IPS-20b (cell line): ENCODE measurements around the gene PTP4A1.

Source experiments
- H3K27ac ChIP-seq: one replicate; pipeline ENCODE4 v1.5.1; 2013; ENCODE audit warnings: low read length
- H3K27me3 ChIP-seq: 2 replicates; pipeline ENCODE4 v1.6.1; 2013; ENCODE audit warnings: mild to moderate bottlenecking, low read length, inconsistent platforms; ENCODE audit not compliant: insufficient read depth
- H3K36me3 ChIP-seq: 2 replicates; pipeline ENCODE4 v1.6.1; 2013; ENCODE audit warnings: low read depth, mild to moderate bottlenecking, inconsistent platforms, low read length, moderate library complexity; ENCODE audit not compliant: insufficient read depth
- H3K4me1 ChIP-seq: 2 replicates; pipeline ENCODE4 v1.6.1; 2013; ENCODE audit warnings: mild to moderate bottlenecking, control low read depth, inconsistent platforms, low read length, moderate library complexity; ENCODE audit not compliant: insufficient read depth
- H3K4me3 ChIP-seq: 2 replicates; pipeline ENCODE4 v1.5.1; 2013; ENCODE audit warnings: mild to moderate bottlenecking, low read length, inconsistent platforms
- H3K9ac ChIP-seq: 2 replicates; pipeline ENCODE4 v1.6.1; 2013; ENCODE audit warnings: low read depth, mild to moderate bottlenecking, inconsistent platforms, low read length, moderate library complexity
- H3K9me3 ChIP-seq: 2 replicates; pipeline ENCODE4 v1.6.1; 2013; ENCODE audit warnings: mild to moderate bottlenecking, low read depth, low read length, inconsistent platforms; ENCODE audit not compliant: insufficient read depth

The PTP4A1 gene

DNA sequence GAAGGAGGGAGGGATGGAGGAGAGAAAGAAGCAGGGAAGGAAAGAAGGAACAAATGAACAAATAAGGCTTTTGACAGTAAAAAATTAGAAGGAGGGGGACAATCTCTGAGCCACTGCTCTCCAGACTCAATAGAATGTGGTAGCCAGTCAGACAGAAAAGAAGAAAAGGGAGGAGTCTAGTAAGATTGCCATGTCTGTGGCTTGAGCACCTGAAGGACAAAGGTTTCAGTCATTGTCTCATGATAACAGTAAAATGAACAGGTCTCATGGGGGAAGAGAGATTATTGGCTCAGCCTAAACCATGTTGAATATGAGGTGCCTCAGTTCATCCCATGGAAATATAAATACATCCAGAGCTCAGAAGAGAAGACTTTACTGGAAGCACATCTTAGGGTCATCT, 14.0 kb upstream of the PTP4A1 start:
- Histone ChIP-seq H3K36me3 (no peaks in the 10 kb centered on the region), H3K9ac (no peak overlapping the region), H3K27ac (no peak overlapping the region), H3K9me3 (no peaks in the 10 kb centered on the region), H3K4me3 (no peak overlapping the region), H3K27me3 (no peaks in the 10 kb centered on the region), H3K4me1 (no peaks in the 10 kb centered on the region)

DNA sequence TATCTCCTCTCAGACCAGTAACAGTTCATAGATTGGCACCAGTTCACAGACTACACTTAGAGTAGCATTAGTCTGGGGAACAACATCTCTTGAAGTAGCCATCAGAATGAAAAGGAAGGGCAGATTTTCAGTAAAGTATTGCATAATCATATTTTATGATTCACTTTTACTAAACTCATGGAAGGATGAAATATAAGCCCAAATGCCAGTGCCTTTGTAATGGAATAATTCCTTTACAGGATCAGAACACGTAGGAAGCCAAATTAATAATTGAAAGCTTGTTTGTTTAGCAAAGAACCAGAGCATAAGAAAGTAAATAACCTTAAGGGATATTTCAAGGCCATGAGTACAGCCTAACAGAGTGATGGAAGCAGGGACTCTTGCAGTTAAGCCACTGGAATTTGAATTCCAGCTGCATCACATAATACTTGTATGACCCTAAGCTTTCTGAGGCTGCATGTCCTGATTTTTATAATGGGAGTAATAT, 11.4 kb upstream of the PTP4A1 start:
- no peaks in the 10 kb centered on the region for H3K36me3 ChIP-seq
- no peaks in the 10 kb centered on the region for H3K27me3 ChIP-seq
- no peak overlapping the region for H3K4me3 ChIP-seq
- H3K9ac ChIP-seq: no peak overlapping the region
- H3K4me1 ChIP-seq: peaks cover 2% of the 10 kb centered on the region
- H3K27ac ChIP-seq: no peak overlapping the region
- no peaks in the 10 kb centered on the region for H3K9me3 ChIP-seq

DNA sequence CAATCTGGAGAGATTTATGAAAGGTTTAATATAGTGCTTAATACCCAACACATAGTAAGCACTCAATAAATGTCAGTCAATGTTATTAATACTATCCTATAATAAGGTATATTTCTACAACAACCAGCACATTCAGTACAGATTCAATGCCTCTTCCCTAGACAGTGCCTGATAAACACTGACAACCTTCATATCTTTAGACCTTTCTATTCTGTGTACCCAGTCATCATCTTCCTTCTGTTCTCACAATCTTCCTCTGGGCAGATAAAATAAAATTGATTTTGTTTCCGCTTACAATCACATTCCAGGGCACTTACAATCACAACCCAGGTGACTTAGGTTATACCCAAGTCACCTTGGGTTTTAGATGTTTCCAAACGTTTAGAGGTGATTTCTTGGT, 11.0 kb upstream of the PTP4A1 start:
- H3K27ac ChIP-seq: no peak overlapping the region
- H3K4me1 ChIP-seq: peaks cover 6% of the 10 kb centered on the region
- H3K4me3 ChIP-seq: no peak overlapping the region
- no peaks in the 10 kb centered on the region for H3K36me3 ChIP-seq
- no peaks in the 10 kb centered on the region for H3K9me3 ChIP-seq
- no peak overlapping the region for H3K9ac ChIP-seq
- no peaks in the 10 kb centered on the region for H3K27me3 ChIP-seq

- Histone ChIP-seq H3K9me3 (0 out of 2 replicates have a peak, but pooled peaks cover 4% of the 10 kb centered on the region), H3K4me3 (no peak overlapping the region), H3K27me3 (no peaks in the 10 kb centered on the region), H3K4me1 (peaks cover 10% of the 10 kb centered on the region), H3K36me3 (no peaks in the 10 kb centered on the region), H3K27ac (no peak overlapping the region), H3K9ac (no peak overlapping the region)
Observed at GRCh38 chr6:63563235-63563634, 9.0 kb upstream of the PTP4A1 start.

- H3K27ac ChIP-seq: no peak overlapping the region
- H3K36me3 ChIP-seq: no peaks in the 10 kb centered on the region
- H3K9me3 ChIP-seq: 0 out of 2 replicates have a peak, but pooled peaks cover 4% of the 10 kb centered on the region
- peaks cover 9% of the 10 kb centered on the region; the same call in 1 of the 2 replicates for H3K27me3 ChIP-seq
- H3K9ac ChIP-seq: no peak overlapping the region
- peaks cover 10% of the 10 kb centered on the region for H3K4me1 ChIP-seq
- H3K4me3 ChIP-seq: no peak overlapping the region
Observed at GRCh38 chr6:63565058-63565726, 7.1 kb upstream of the PTP4A1 start.

DNA sequence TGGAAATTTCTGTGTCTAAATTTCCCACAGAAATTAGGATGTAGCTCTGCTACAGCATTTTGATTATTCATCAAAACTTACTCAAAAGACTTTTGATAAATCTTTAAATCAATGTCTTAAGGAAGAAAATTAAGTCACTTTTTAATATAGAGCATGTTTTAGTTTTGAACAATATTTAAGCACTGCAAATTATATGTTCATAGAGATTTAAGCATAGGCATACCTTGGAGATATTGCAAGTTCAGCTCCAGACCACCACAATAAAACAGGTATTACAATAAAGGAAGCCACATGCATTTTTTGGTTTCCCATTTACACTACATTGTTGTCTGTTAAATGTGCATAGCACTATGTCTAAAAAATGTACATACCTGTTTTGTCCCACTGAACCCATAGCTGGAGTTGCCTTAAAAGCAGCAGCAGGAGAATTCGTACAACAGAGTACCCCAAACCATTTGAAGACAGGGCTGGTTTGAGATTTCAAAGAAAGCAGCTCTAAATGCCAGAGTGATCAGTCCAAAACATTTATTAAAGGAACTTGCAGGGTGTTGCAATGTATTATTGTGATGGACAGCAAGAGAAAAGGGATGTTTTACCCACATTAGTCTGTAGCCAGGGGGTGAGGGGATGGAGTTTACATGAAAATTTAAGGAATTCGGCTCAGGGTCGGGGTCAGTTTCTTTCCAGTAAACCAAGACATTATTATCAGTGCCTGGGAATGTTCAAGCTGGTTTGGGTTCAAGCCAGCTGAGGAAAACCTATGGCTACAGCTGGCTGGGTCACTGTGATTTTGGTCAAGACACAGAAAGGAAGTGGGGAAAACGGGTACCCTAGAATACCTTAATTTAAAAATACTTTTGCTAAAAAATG, 6.3 kb upstream of the PTP4A1 start:
- H3K27ac ChIP-seq: no peak overlapping the region
- no peaks in the 10 kb centered on the region for H3K36me3 ChIP-seq
- H3K9ac ChIP-seq: no peak overlapping the region
- peak overlapping the region; percentile 1; the same call in 1 of the 2 replicates for H3K4me3 ChIP-seq
- H3K4me1 ChIP-seq: peaks cover 10% of the 10 kb centered on the region
- H3K9me3 ChIP-seq: 0 out of 2 replicates have a peak, but pooled peaks cover 4% of the 10 kb centered on the region
- H3K27me3 ChIP-seq: peaks cover 16% of the 10 kb centered on the region

DNA sequence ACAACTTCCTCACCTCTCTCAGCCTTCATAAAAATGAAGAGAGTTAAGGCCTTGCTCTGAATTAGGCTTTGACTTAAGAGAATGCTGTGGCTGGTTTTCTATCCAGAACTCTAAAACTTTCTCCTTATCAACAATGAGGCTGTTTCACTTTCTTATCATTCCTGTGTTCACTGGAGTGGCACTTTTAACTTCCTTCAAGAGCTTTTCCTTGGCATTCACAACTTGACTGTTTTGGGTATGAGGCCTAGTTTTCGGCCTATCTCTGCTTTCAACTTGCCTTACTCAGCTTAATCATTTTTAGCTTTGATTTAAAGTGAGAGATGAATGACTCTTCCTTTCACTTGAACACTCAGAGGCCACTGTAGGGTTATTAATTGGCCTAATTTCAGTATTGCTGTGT, 4.3 kb upstream of the PTP4A1 start:
- Histone ChIP-seq H3K27me3 (peaks cover 18% of the 10 kb centered on the region), H3K4me3 (no peak overlapping the region), H3K4me1 (peaks cover 17% of the 10 kb centered on the region), H3K9ac (no peak overlapping the region), H3K9me3 (0 out of 2 replicates have a peak, but pooled peaks cover 4% of the 10 kb centered on the region), H3K27ac (no peak overlapping the region), H3K36me3 (no peaks in the 10 kb centered on the region)

GRCh38 chr6:63571361-63572043, 778 bp upstream of the PTP4A1 start:
- Histone ChIP-seq H3K27me3 (peaks cover 18% of the 10 kb centered on the region), H3K4me3 (peak overlapping the region; percentile 99), H3K27ac (peak overlapping the region; percentile 97), H3K9me3 (0 out of 2 replicates have a peak, but pooled peaks cover 4% of the 10 kb centered on the region), H3K36me3 (peaks cover 14% of the 10 kb centered on the region), H3K4me1 (peaks cover 19% of the 10 kb centered on the region; the same call in 1 of the 2 replicates), H3K9ac (peak overlapping the region; percentile 98)

DNA sequence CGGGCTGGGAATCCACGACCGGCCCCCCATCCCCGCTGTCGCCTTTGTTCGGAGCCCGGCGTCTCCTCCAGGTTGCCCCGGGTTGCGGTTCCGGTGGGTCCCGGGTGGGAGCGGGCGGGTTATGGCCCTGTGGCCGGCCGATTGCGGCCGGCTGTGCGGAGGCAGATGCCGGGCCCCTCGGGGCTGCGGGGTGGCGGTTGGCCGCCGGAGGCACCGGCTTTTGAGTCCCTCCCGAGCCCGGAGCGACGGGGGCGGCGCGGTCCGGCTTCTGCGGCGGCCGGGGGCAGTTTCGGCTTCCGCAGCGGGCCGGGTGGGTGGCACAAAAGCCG, 431 bp downstream of the PTP4A1 start:
- peaks cover 26% of the 10 kb centered on the region for H3K36me3 ChIP-seq
- peak overlapping the region; percentile 91 for H3K27ac ChIP-seq
- peak overlapping the region; percentile 96 for H3K4me3 ChIP-seq
- H3K9me3 ChIP-seq: no peaks in the 10 kb centered on the region
- H3K9ac ChIP-seq: peak overlapping the region; percentile 90
- H3K4me1 ChIP-seq: peaks cover 18% of the 10 kb centered on the region; the same call in 1 of the 2 replicates
- H3K27me3 ChIP-seq: peaks cover 18% of the 10 kb centered on the region

- H3K36me3 ChIP-seq: peaks cover 32% of the 10 kb centered on the region
- H3K27ac ChIP-seq: peak overlapping the region; percentile 91
- peaks cover 18% of the 10 kb centered on the region for H3K27me3 ChIP-seq
- peaks cover 18% of the 10 kb centered on the region; the same call in 1 of the 2 replicates for H3K4me1 ChIP-seq
- H3K9ac ChIP-seq: peak overlapping the region; percentile 90
- no peaks in the 10 kb centered on the region for H3K9me3 ChIP-seq
- H3K4me3 ChIP-seq: peak overlapping the region; percentile 96
Observed at GRCh38 chr6:63573076-63573898, 1.0 kb downstream of the PTP4A1 start.
